Type B pancreatic cell (in vitro differentiated cells): ENCODE measurements around the gene SSRP1. TPM values are rescaled to one million over a fixed set of nuclear protein-coding genes. Genes with fewer than 3 reads are reported as not detected.

Experiments used
- DNase-seq: peaks from one replicate; pipeline ENCODE4 v3.0.0; 2021; ENCODE audit warnings: mixed read lengths; ENCODE audit not compliant: unreplicated experiment; ENCODE audit errors: extremely low spot score
- H3K27ac Mint-ChIP-seq: 2 replicates; pipeline ENCODE4 v1.8.0; 2021; ENCODE audit warnings: mild to moderate bottlenecking, mixed read lengths
- H3K27me3 Mint-ChIP-seq: 2 replicates; pipeline ENCODE4 v1.8.0; 2021; ENCODE audit warnings: mixed read lengths
- H3K36me3 Mint-ChIP-seq: 2 replicates; pipeline ENCODE4 v1.8.0; 2021; ENCODE audit warnings: mixed read lengths
- H3K4me1 Mint-ChIP-seq: one replicate; pipeline ENCODE4 v1.8.0; 2021; ENCODE audit warnings: mixed read lengths; ENCODE audit not compliant: unreplicated experiment
- H3K4me3 Mint-ChIP-seq: 2 replicates; pipeline ENCODE4 v1.8.0; 2021; ENCODE audit warnings: mild to moderate bottlenecking, mixed read lengths
- H3K9me3 Mint-ChIP-seq: 2 replicates; pipeline ENCODE4 v1.8.0; 2021; ENCODE audit warnings: mixed read lengths
- CTCF ChIP-seq: fragments of 200-600 bp; sonication (generic); conservative IDR thresholded peaks from 2 replicates; pipeline ENCODE4 v1.5.0; 2021; ENCODE audit warnings: antibody characterized with exemption, mild to moderate bottlenecking
- total RNA-seq: library from RNA; stranded (reverse); gene quantifications from 2 replicates; pipeline ENCODE4 v1.2.1, GENCODE V29; 2021; ENCODE audit warnings: low replicate concordance

The SSRP1 gene
- total RNA-seq, 1 donor from 2014 or later, result 164 TPM

- H3K36me3 Mint-ChIP-seq, result no peaks in the 10 kb centered on the region
- no peak for TF ChIP-seq CTCF
Observed at GRCh38 chr11:57347336-57347735, 11.6 kb upstream of the SSRP1 start.

GRCh38 chr11:57345555-57346211 is 10.0 kb upstream of the SSRP1 start:
- H3K9me3 Mint-ChIP-seq, result no peaks in the 10 kb centered on the region
- H3K27me3 Mint-ChIP-seq, result peaks cover 4% of the 10 kb centered on the region
- H3K4me3 Mint-ChIP-seq, result no peak overlapping the region
- H3K36me3 Mint-ChIP-seq, result no peaks in the 10 kb centered on the region
- peak; percentile 95 for TF ChIP-seq CTCF
- DNase-seq, result no peak
- no peak overlapping the region for H3K27ac Mint-ChIP-seq
- H3K4me1 Mint-ChIP-seq, result peaks cover 26% of the 10 kb centered on the region

More at GRCh38 chr11:57347336-57347735, 11.6 kb upstream of the SSRP1 start:
- Mint-ChIP-seq H3K4me3 (no peak overlapping the region), H3K27me3 (peaks cover 4% of the 10 kb centered on the region), H3K27ac (no peak overlapping the region), H3K4me1 (peaks cover 23% of the 10 kb centered on the region), H3K9me3 (no peaks in the 10 kb centered on the region)
- DNase-seq, result no peak

- Mint-ChIP-seq H3K27me3 (peaks cover 2% of the 10 kb centered on the region), H3K4me3 (no peak overlapping the region), H3K36me3 (no peaks in the 10 kb centered on the region), H3K4me1 (peaks cover 33% of the 10 kb centered on the region), H3K27ac (no peak overlapping the region), H3K9me3 (no peaks in the 10 kb centered on the region)
- DNase-seq, result no peak
- TF ChIP-seq CTCF, result no peak
Observed at GRCh38 chr11:57344826-57345225, 9.1 kb upstream of the SSRP1 start.

GRCh38 chr11:57343825-57344224 is 8.1 kb upstream of the SSRP1 start:
- Mint-ChIP-seq H3K36me3 (no peaks in the 10 kb centered on the region), H3K9me3 (no peaks in the 10 kb centered on the region), H3K4me1 (peaks cover 40% of the 10 kb centered on the region), H3K4me3 (no peak overlapping the region), H3K27me3 (peaks cover 3% of the 10 kb centered on the region), H3K27ac (peak overlapping the region; percentile 63)
- no peak for DNase-seq
- no peak for TF ChIP-seq CTCF

- Mint-ChIP-seq H3K27ac (no peak overlapping the region), H3K36me3 (no peaks in the 10 kb centered on the region), H3K27me3 (peaks cover 3% of the 10 kb centered on the region), H3K9me3 (no peaks in the 10 kb centered on the region), H3K4me1 (peaks cover 45% of the 10 kb centered on the region), H3K4me3 (no peak overlapping the region)
- DNase-seq, result no peak
- TF ChIP-seq CTCF, result no peak
Observed at GRCh38 chr11:57342702-57343101, 7.0 kb upstream of the SSRP1 start.
